Measurements from ENCODE around the gene KCNJ9. TPM values are rescaled to one million over a fixed set of nuclear protein-coding genes. Genes with fewer than 3 reads are reported as not detected.

Gene KCNJ9
- total and polyA plus RNA-seq, 10 of the 15 experiments (the other 5 are each of a cell fraction or from before 2014, with no cell fraction given) = 0.12 TPM; not detected in 9

- H3K4me3 ChIP-seq = no peak overlapping the region
These were observed 55.0 kb downstream of the KCNJ9 start for GRCh38 chr1:160136121-160136925.

More at GRCh38 chr1:160136121-160136925, 55.0 kb downstream of the KCNJ9 start:
- Histone ChIP-seq H3K79me2 (ENCODE audit: control insufficient read depth, insufficient read depth, low read length) (no peaks in the 10 kb centered on the region), H3K9me3 (replicated peaks; ENCODE audit: control insufficient read depth, insufficient read depth, low read length) (no peaks in the 10 kb centered on the region), H3K9ac (ENCODE audit: control insufficient read depth, insufficient read depth, low read length) (no peak overlapping the region), H3K4me2 (ENCODE audit: control insufficient read depth, insufficient read depth) (no peak overlapping the region), H4K20me1 (ENCODE audit: control insufficient read depth, insufficient read depth) (no peaks in the 10 kb centered on the region), H3K4me1 (ENCODE audit: control insufficient read depth, insufficient read depth, low read length) (no peaks in the 10 kb centered on the region), H2AFZ (ENCODE audit: control insufficient read depth, low read depth, low read length) (no peak overlapping the region), H3K27ac (ENCODE audit: control insufficient read depth, insufficient read depth) (no peak overlapping the region), H3K36me3 (ENCODE audit: control insufficient read depth in 2 of 2, insufficient read depth in 2 of 2, low read length in 1 of 2) (no peaks in the 10 kb centered on the region), H3K27me3 (replicated peaks in 1 of 2; ENCODE audit: control insufficient read depth in 2 of 2, insufficient read depth in 2 of 2, low read length in 1 of 2) (peaks cover 0 to 3% of the 10 kb centered on the region in 2 experiments; a peak in 2 of 4 replicates)
- FAIRE-seq (no peak), ATAC-seq (no peak), DNase-seq (ENCODE audit: low read depth, low spot score) (no peak)
- BruUV-seq (replicated peaks) = no TSS peak
- TF ChIP-seq, protein P1, sequence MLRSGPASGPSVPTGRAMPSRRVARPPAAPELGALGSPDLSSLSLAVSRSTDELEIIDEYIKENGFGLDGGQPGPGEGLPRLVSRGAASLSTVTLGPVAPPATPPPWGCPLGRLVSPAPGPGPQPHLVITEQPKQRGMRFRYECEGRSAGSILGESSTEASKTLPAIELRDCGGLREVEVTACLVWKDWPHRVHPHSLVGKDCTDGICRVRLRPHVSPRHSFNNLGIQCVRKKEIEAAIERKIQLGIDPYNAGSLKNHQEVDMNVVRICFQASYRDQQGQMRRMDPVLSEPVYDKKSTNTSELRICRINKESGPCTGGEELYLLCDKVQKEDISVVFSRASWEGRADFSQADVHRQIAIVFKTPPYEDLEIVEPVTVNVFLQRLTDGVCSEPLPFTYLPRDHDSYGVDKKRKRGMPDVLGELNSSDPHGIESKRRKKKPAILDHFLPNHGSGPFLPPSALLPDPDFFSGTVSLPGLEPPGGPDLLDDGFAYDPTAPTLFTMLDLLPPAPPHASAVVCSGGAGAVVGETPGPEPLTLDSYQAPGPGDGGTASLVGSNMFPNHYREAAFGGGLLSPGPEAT (IDR thresholded peaks at IDR 0.05; ENCODE audit: low read depth) = no peak
- no peak for TF ChIP-seq RB1 (IDR thresholded peaks at IDR 0.05; ENCODE audit: borderline replicate concordance)
- TF ChIP-seq BCL3 (IDR thresholded peaks at IDR 0.05; ENCODE audit: borderline replicate concordance, insufficient read depth, low read depth, low read length, poor library complexity, severe bottlenecking) = no peak
- no peak for TF ChIP-seq HDAC6 (IDR thresholded peaks at IDR 0.05; ENCODE audit: unreplicated experiment)
- TF ChIP-seq POLR2AphosphoS2 (IDR thresholded peaks at IDR 0.05; ENCODE audit: low read depth, low read length) = no peak
- TF ChIP-seq USF1 (IDR thresholded peaks at IDR 0.05; ENCODE audit: borderline replicate concordance, extremely low read length, insufficient read depth, low read depth, low read length) = no peak
- no peak for TF ChIP-seq TAF1 (IDR thresholded peaks at IDR 0.05; ENCODE audit: borderline replicate concordance, low read depth, low read length)
- TF ChIP-seq GATAD2B (conservative IDR thresholded peaks at IDR 0.05; ENCODE audit: low read depth) = no peak
- no peak for TF ChIP-seq NR2F1 (conservative IDR thresholded peaks at IDR 0.05)
- no peak for TF ChIP-seq POLR2A (IDR thresholded peaks at IDR 0.05; ENCODE audit: low read depth, low read length)
- TF ChIP-seq SIX5 (IDR thresholded peaks at IDR 0.05; ENCODE audit: low read depth, low read length, severe bottlenecking) = no peak
- no peak for TF ChIP-seq ZSCAN29 (IDR thresholded peaks at IDR 0.05)
- ChIA-PET POLR2A (no interaction called here), CTCF (interaction anchor here (0.7 kb wide), 1 partner anchor 156 kb away, joined by 3 read pairs; no protein-coding TSS in a partner anchor), SMC1A (ENCODE audit: uncharacterized antibody, unreplicated experiment) (no interaction called here), RAD21 (ENCODE audit: unreplicated experiment) (no interaction called here)
- 51% methylated on average over 22 of the region's 22 CpGs for WGBS (ENCODE audit: insufficient coverage, insufficient replicate concordance, low lambda C conversion rate, missing lambda C conversion rate)
- intact Hi-C loops (cut with micrococcal nuclease; ENCODE audit: unreplicated experiment) (no loop called here), in situ Hi-C loops (cut with MboI) (no loop called here)
